ENCODE results near the gene NRXN2.

NRXN2 gene

GRCh38 chr11:64644647-64645275 is 78.2 kb downstream of the NRXN2 start:
- no peaks in the 10 kb centered on the region for H3F3A ChIP-seq (ENCODE audit: insufficient read depth, low read length)
- H4K20me1 ChIP-seq (ENCODE audit: insufficient read depth, low read length): no peaks in the 10 kb centered on the region
- no peak overlapping the region for H3K9ac ChIP-seq (ENCODE audit: low read length)
- no peak overlapping the region for H3K4me2 ChIP-seq (ENCODE audit: low read depth, low read length)
- H3K79me2 ChIP-seq (ENCODE audit: low read length): no peaks in the 10 kb centered on the region
- DNase-seq: no peak
- H3K27me3 ChIP-seq (replicated peaks; ENCODE audit: insufficient read depth, low read length): peaks cover 87% of the 10 kb centered on the region
- no peak overlapping the region for H3K4me3 ChIP-seq (ENCODE audit: low read length)
- no peaks in the 10 kb centered on the region for H3K9me2 ChIP-seq (replicated peaks; ENCODE audit: insufficient read depth, low read length)
- H3K9me3 ChIP-seq (replicated peaks; ENCODE audit: insufficient read depth, low read length): no peaks in the 10 kb centered on the region
- no peaks in the 10 kb centered on the region for H3K4me1 ChIP-seq (ENCODE audit: low read length)
- no peak for TF ChIP-seq EZH2 (optimal IDR thresholded peaks at IDR 0.05; ENCODE audit: low read depth, low read length)
- TF ChIP-seq EZH2phosphoT487 (IDR thresholded peaks at IDR 0.05; ENCODE audit: low read length): no peak
- TF ChIP-seq CTCF (IDR thresholded peaks at IDR 0.05; ENCODE audit: low read length): no peak
- no peak overlapping the region for H3K27ac ChIP-seq (ENCODE audit: low read length)
- no peaks in the 10 kb centered on the region for H3K36me3 ChIP-seq (replicated peaks; ENCODE audit: insufficient read depth, low read length)
- no peak overlapping the region for H2AFZ ChIP-seq (ENCODE audit: low read length)

- DNase-seq: no peak
- Histone ChIP-seq H2AFZ (ENCODE audit: low read length) (no peak overlapping the region), H3K4me2 (ENCODE audit: low read depth, low read length) (no peak overlapping the region), H3K9me3 (replicated peaks; ENCODE audit: insufficient read depth, low read length) (no peaks in the 10 kb centered on the region), H4K20me1 (ENCODE audit: insufficient read depth, low read length) (no peaks in the 10 kb centered on the region), H3F3A (ENCODE audit: insufficient read depth, low read length) (no peaks in the 10 kb centered on the region), H3K9me2 (replicated peaks; ENCODE audit: insufficient read depth, low read length) (no peaks in the 10 kb centered on the region), H3K9ac (ENCODE audit: low read length) (no peak overlapping the region), H3K79me2 (ENCODE audit: low read length) (no peaks in the 10 kb centered on the region), H3K36me3 (replicated peaks; ENCODE audit: insufficient read depth, low read length) (no peaks in the 10 kb centered on the region), H3K4me1 (ENCODE audit: low read length) (no peaks in the 10 kb centered on the region), H3K27me3 (replicated peaks; ENCODE audit: insufficient read depth, low read length) (peaks cover 87% of the 10 kb centered on the region), H3K4me3 (ENCODE audit: low read length) (no peak overlapping the region), H3K27ac (ENCODE audit: low read length) (no peak overlapping the region)
- no peak for TF ChIP-seq EZH2 (optimal IDR thresholded peaks at IDR 0.05; ENCODE audit: low read depth, low read length)
- no peak for TF ChIP-seq EZH2phosphoT487 (IDR thresholded peaks at IDR 0.05; ENCODE audit: low read length)
- no peak for TF ChIP-seq CTCF (IDR thresholded peaks at IDR 0.05; ENCODE audit: low read length)
Measured at GRCh38 chr11:64643920-64644646, 78.9 kb downstream of the NRXN2 start.

- H3K36me3 ChIP-seq (replicated peaks; ENCODE audit: insufficient read depth, low read length): no peaks in the 10 kb centered on the region
- no peaks in the 10 kb centered on the region for H4K20me1 ChIP-seq (ENCODE audit: insufficient read depth, low read length)
- peaks cover 87% of the 10 kb centered on the region for H3K27me3 ChIP-seq (replicated peaks; ENCODE audit: insufficient read depth, low read length)
- no peak overlapping the region for H3K4me2 ChIP-seq (ENCODE audit: low read depth, low read length)
- no peaks in the 10 kb centered on the region for H3F3A ChIP-seq (ENCODE audit: insufficient read depth, low read length)
- no peaks in the 10 kb centered on the region for H3K9me3 ChIP-seq (replicated peaks; ENCODE audit: insufficient read depth, low read length)
- H3K27ac ChIP-seq (ENCODE audit: low read length): no peak overlapping the region
- H3K79me2 ChIP-seq (ENCODE audit: low read length): no peaks in the 10 kb centered on the region
- DNase-seq: no peak
- no peak overlapping the region for H3K9ac ChIP-seq (ENCODE audit: low read length)
- no peaks in the 10 kb centered on the region for H3K9me2 ChIP-seq (replicated peaks; ENCODE audit: insufficient read depth, low read length)
- TF ChIP-seq EZH2phosphoT487 (IDR thresholded peaks at IDR 0.05; ENCODE audit: low read length) (no peak), CTCF (IDR thresholded peaks at IDR 0.05; ENCODE audit: low read length) (no peak), EZH2 (optimal IDR thresholded peaks at IDR 0.05; ENCODE audit: low read depth, low read length) (no peak)
- no peaks in the 10 kb centered on the region for H3K4me1 ChIP-seq (ENCODE audit: low read length)
- no peak overlapping the region for H3K4me3 ChIP-seq (ENCODE audit: low read length)
- no peak overlapping the region for H2AFZ ChIP-seq (ENCODE audit: low read length)
Measured at GRCh38 chr11:64643256-64643881, 79.6 kb downstream of the NRXN2 start.

Measured in MM.1S (cell line).